SK-N-SH (cell line): ENCODE data around the gene NEK10. TPM values are rescaled to one million over a fixed set of nuclear protein-coding genes. Genes with fewer than 3 reads are reported as not detected.

Experiments
- CTCF ChIA-PET: fragments of 300-600, 350-600 bp; formaldehyde crosslinking; extraction: SDS; loops from one replicate; lab custom pipeline; 2021; lab: Yijun Ruan, JAX
- POLR2A ChIA-PET: fragments of 350-600 bp; sonication (Branson Sonifier 250); formaldehyde crosslinking; extraction: SDS; loops from one replicate; lab custom pipeline; 2020; ENCODE audit warnings: antibody characterized with exemption, inconsistent platforms; lab: Yijun Ruan, JAX
- DNase-seq: peaks from one replicate; pipeline ENCODE4 v3.0.0; 2012
- H2AFZ ChIP-seq: fragments of 200-600 bp; sonication (generic); 2 replicates; pipeline ENCODE4 v1.8.1; 2016; ENCODE audit warnings: antibody characterized with exemption, mild to moderate bottlenecking, low read depth
- H3F3A ChIP-seq: fragments of 200-600 bp; sonication (generic); replicated peaks from 2 replicates; pipeline ENCODE3; 2016; ENCODE audit warnings: antibody characterized with exemption, mild to moderate bottlenecking; ENCODE audit not compliant: insufficient read depth
- H3K27ac ChIP-seq, 2 experiments: fragments of 200-500 bp in 1 of 2; fragments of 200-600 bp in 1 of 2; sonication (Bioruptor generic) in 1 of 2; sonication (generic), shearing (Covaris generic) in 1 of 2; 2 replicates each; pipeline versions ENCODE4 v1.5.1 to v1.6.1; 2014 to 2016; ENCODE audit warnings: low read depth in 2 of 2, inconsistent platforms in 1 of 2, low read length in 1 of 2, mild to moderate bottlenecking in 1 of 2, mixed read lengths in 1 of 2
- H3K27me3 ChIP-seq: fragments of 200-600 bp; sonication (generic), shearing (Covaris generic); 2 replicates; pipeline ENCODE4 v1.6.1; 2016; ENCODE audit warnings: mixed run types; ENCODE audit not compliant: insufficient read depth
- H3K36me3 ChIP-seq, 2 experiments: fragments of 200-500 bp in 1 of 2; fragments of 200-600 bp in 1 of 2; sonication (Bioruptor generic) in 1 of 2; sonication (generic) in 1 of 2; replicated peaks in 1 of 2; 2 replicates each; pipeline versions ENCODE3 to v1.5.1; 2014 to 2016; ENCODE audit warnings: low read length in 1 of 2, mild to moderate bottlenecking in 1 of 2; ENCODE audit not compliant: insufficient read depth in 2 of 2, control insufficient read depth in 1 of 2
- H3K4me1 ChIP-seq, 2 experiments: fragments of 200-500 bp in 1 of 2; fragments of 200-600 bp in 1 of 2; sonication (Bioruptor generic) in 1 of 2; sonication (generic), shearing (Covaris generic) in 1 of 2; 2 replicates each; pipeline versions ENCODE4 v1.5.1 to v1.6.1; 2014 to 2016; ENCODE audit warnings: low read depth in 1 of 2, low read length in 1 of 2, mixed run types in 1 of 2; ENCODE audit not compliant: insufficient read depth in 2 of 2, control insufficient read depth in 1 of 2
- H3K4me2 ChIP-seq: fragments of 200-600 bp; sonication (generic), shearing (Covaris generic); 2 replicates; pipeline ENCODE4 v1.6.1; 2017; ENCODE audit warnings: mixed run types
- H3K4me3 ChIP-seq, 2 experiments: fragments of 200-500 bp in 1 of 2; fragments of 200-600 bp in 1 of 2; sonication (Bioruptor generic) in 1 of 2; sonication (generic), shearing (Covaris generic) in 1 of 2; 2 replicates each; pipeline versions ENCODE4 v1.5.1 to v1.8.1; 2014 to 2016; ENCODE audit warnings: low read depth in 2 of 2, inconsistent platforms in 1 of 2, low read length in 1 of 2, mild to moderate bottlenecking in 1 of 2, mixed read lengths in 1 of 2, moderate library complexity in 1 of 2
- H3K79me2 ChIP-seq: fragments of 200-600 bp; sonication (generic); 2 replicates; pipeline ENCODE4 v1.8.1; 2017; ENCODE audit warnings: mild to moderate bottlenecking; ENCODE audit not compliant: insufficient read depth
- H3K9ac ChIP-seq: fragments of 200-600 bp; sonication (generic); 2 replicates; pipeline ENCODE4 v1.6.1; 2017; ENCODE audit warnings: mixed run types
- H3K9me2 ChIP-seq: fragments of 200-600 bp; sonication (generic); 2 replicates; pipeline ENCODE4 v1.6.1; 2017; ENCODE audit warnings: mixed run types
- H3K9me3 ChIP-seq: fragments of 200-600 bp; sonication (generic); 2 replicates; pipeline ENCODE4 v1.6.1; 2017; ENCODE audit warnings: mixed run types, mild to moderate bottlenecking, moderate library complexity
- H4K20me1 ChIP-seq: fragments of 200-600 bp; sonication (generic); 2 replicates; pipeline ENCODE4 v1.6.1; 2017; ENCODE audit warnings: mild to moderate bottlenecking, mixed run types; ENCODE audit not compliant: insufficient read depth
- CHD2 ChIP-seq: fragments of 150-350 bp; IDR thresholded peaks from 2 replicates; pipeline ENCODE4 v1.6.1; 2018; ENCODE audit warnings: low read length; ENCODE audit not compliant: partially characterized antibody
- CTCF ChIP-seq: fragments of 200-600 bp; sonication (generic); IDR thresholded peaks from 2 replicates; pipeline ENCODE4 v1.6.1; 2017; ENCODE audit warnings: antibody characterized with exemption, mild to moderate bottlenecking, moderate library complexity
- FOXM1 ChIP-seq: IDR thresholded peaks from 2 replicates; pipeline ENCODE4 v1.4.0; 2012; ENCODE audit warnings: low read depth, mild to moderate bottlenecking
- GATA2 ChIP-seq: sonication (generic); formaldehyde crosslinking; IDR thresholded peaks from 2 replicates; pipeline ENCODE4 v1.5.0; 2020; ENCODE audit warnings: mild to moderate bottlenecking, missing genetic modification reagents
- NRF1 ChIP-seq: IDR thresholded peaks from 2 replicates; pipeline ENCODE4 v1.6.1; 2012; ENCODE audit warnings: low read depth, mild to moderate bottlenecking, low read length
- POLR2AphosphoS5 ChIP-seq: IDR thresholded peaks from 2 replicates; pipeline ENCODE4 v1.6.1; 2012; ENCODE audit warnings: low read depth, low read length
- RAD21 ChIP-seq: IDR thresholded peaks from 2 replicates; pipeline ENCODE4 v1.6.1; 2012; ENCODE audit warnings: mild to moderate bottlenecking, low read length
- RCOR1 ChIP-seq: fragments of 150-350 bp; IDR thresholded peaks from 2 replicates; pipeline ENCODE4 v1.6.1; 2017; ENCODE audit warnings: antibody characterized with exemption, low read length
- RXRA ChIP-seq: IDR thresholded peaks from 2 replicates; pipeline ENCODE4 v1.4.0; 2012; ENCODE audit warnings: low read depth, mild to moderate bottlenecking, borderline replicate concordance
- SMC3 ChIP-seq: IDR thresholded peaks from 2 replicates; pipeline ENCODE4 v1.6.1; 2012; ENCODE audit warnings: low read depth, low read length, improper control_type of control experiment
- TEAD4 ChIP-seq: IDR thresholded peaks from 2 replicates; pipeline ENCODE4 v1.4.0; 2012; ENCODE audit warnings: mild to moderate bottlenecking, borderline replicate concordance; ENCODE audit not compliant: insufficient read depth
- YY1 ChIP-seq: IDR thresholded peaks from 2 replicates; pipeline ENCODE4 v1.4.0; 2012; ENCODE audit warnings: low read depth, mild to moderate bottlenecking
- ZBTB33 ChIP-seq: IDR thresholded peaks from 2 replicates; pipeline ENCODE4 v1.4.0; 2012; ENCODE audit warnings: low read depth, borderline replicate concordance
- WGBS: methylation state at CpG from one replicate; pipeline ENCODE4 v1.1.6; 2017; ENCODE audit warnings: low lambda C conversion rate; 5-methylcytosine and 5-hydroxymethylcytosine counted together
- polyA plus RNA-seq, 3 experiments: library from polyadenylated mRNA; depleted of rRNA; stranded (reverse); fragments of >200 nt; gene quantifications; 2 replicates each; pipeline ENCODE4 v1.2.3, GENCODE V29; 2012
- TF ChIP-seq, protein P1 (sequence below): IDR thresholded peaks from 2 replicates; pipeline ENCODE4 v1.4.0; 2012; ENCODE audit warnings: low read depth, borderline replicate concordance

Gene NEK10
- polyA plus RNA-seq, 1 of the 3 experiments (the other 2 are of a cell fraction) = 1.0 TPM

- H3K9me3 ChIP-seq = no peaks in the 10 kb centered on the region
- 20% methylated on average over 1 of the region's 1 CpG for WGBS
- H3K36me3 ChIP-seq = no peaks in the 10 kb centered on the region
- H3K9ac ChIP-seq = no peak overlapping the region
- no peak for DNase-seq
- H4K20me1 ChIP-seq = no peaks in the 10 kb centered on the region
- H3K4me1 ChIP-seq = no peaks in the 10 kb centered on the region; a peak in 1 of 4 replicates
- no peak overlapping the region for H2AFZ ChIP-seq
- POLR2A ChIA-PET = no interaction called here
- no peak for TF ChIP-seq CHD2
- TF ChIP-seq, protein P1, sequence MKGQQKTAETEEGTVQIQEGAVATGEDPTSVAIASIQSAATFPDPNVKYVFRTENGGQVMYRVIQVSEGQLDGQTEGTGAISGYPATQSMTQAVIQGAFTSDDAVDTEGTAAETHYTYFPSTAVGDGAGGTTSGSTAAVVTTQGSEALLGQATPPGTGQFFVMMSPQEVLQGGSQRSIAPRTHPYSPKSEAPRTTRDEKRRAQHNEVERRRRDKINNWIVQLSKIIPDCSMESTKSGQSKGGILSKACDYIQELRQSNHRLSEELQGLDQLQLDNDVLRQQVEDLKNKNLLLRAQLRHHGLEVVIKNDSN = no peak
- TF ChIP-seq YY1 = no peak
- TF ChIP-seq SMC3 = no peak
- TF ChIP-seq NRF1 = no peak
- TF ChIP-seq ZBTB33 = no peak
- no peak for TF ChIP-seq FOXM1
- no peak for TF ChIP-seq GATA2 (CRISPR knock-in tag)
- TF ChIP-seq CTCF = no peak
- no peak for TF ChIP-seq RXRA
- TF ChIP-seq RCOR1 = no peak
- no peak for TF ChIP-seq POLR2AphosphoS5
- no peak for TF ChIP-seq RAD21
- no peak for TF ChIP-seq TEAD4
- TF ChIP-seq, all 33 proteins: peak for 0
- Histone ChIP-seq H3F3A (no peaks in the 10 kb centered on the region), H3K27ac (no peak overlapping the region), H3K79me2 (no peaks in the 10 kb centered on the region), H3K4me2 (no peak overlapping the region), H3K4me3 (no peak overlapping the region), H3K9me2 (no peaks in the 10 kb centered on the region), H3K27me3 (no peaks in the 10 kb centered on the region)
- CTCF ChIA-PET = no interaction called here
Measured at GRCh38 chr3:27097182-27097581, 272.0 kb downstream of the NEK10 start.
